ENCODE measurements around the gene CARD8.
"Not testable (repeated sequence)": the region's sequence is repeated elsewhere in the genome, so short reads cannot be mapped to it uniquely, and the experiment has no call there.

DNA sequence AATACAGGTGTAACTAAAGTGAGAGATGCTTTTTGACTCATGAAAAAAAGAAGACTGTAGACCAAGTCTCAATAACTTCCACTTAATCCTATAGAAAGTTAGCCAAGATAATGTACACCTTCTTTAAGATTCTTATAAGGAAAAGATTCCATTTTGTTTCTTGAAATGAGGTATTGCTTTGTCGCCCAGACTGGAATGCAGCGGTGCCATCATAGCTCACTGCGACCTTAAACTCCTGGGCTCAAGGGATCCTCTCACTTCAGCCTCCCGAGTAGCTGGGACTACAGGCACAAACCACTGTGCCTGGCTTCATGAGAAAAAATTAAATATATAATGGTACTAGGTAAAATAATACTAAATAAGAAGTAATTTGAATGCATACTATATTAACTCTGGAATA lies 3.3 kb upstream of the CARD8 start:
- not testable (repeated sequence) for TF ChIP-seq JUN (CRISPR knock-in tag; IDR thresholded peaks at IDR 0.05); ZNF263 (CRISPR knock-in tag; IDR thresholded peaks at IDR 0.05; ENCODE audit: low read depth); ZBTB21 (CRISPR knock-in tag; IDR thresholded peaks at IDR 0.05; ENCODE audit: borderline replicate concordance); SP1 (CRISPR knock-in tag; conservative IDR thresholded peaks at IDR 0.05); ZNF423 (CRISPR knock-in tag; IDR thresholded peaks at IDR 0.05); NFATC4 (CRISPR knock-in tag; IDR thresholded peaks at IDR 0.05); FOXK1 (CRISPR knock-in tag; IDR thresholded peaks at IDR 0.05); KAT7 (CRISPR knock-in tag; IDR thresholded peaks at IDR 0.05; ENCODE audit: borderline replicate concordance)
- TF ChIP-seq, protein P1, sequence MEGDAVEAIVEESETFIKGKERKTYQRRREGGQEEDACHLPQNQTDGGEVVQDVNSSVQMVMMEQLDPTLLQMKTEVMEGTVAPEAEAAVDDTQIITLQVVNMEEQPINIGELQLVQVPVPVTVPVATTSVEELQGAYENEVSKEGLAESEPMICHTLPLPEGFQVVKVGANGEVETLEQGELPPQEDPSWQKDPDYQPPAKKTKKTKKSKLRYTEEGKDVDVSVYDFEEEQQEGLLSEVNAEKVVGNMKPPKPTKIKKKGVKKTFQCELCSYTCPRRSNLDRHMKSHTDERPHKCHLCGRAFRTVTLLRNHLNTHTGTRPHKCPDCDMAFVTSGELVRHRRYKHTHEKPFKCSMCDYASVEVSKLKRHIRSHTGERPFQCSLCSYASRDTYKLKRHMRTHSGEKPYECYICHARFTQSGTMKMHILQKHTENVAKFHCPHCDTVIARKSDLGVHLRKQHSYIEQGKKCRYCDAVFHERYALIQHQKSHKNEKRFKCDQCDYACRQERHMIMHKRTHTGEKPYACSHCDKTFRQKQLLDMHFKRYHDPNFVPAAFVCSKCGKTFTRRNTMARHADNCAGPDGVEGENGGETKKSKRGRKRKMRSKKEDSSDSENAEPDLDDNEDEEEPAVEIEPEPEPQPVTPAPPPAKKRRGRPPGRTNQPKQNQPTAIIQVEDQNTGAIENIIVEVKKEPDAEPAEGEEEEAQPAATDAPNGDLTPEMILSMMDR (IDR thresholded peaks at IDR 0.05), result not testable (repeated sequence)
- TF ChIP-seq, protein P2, sequence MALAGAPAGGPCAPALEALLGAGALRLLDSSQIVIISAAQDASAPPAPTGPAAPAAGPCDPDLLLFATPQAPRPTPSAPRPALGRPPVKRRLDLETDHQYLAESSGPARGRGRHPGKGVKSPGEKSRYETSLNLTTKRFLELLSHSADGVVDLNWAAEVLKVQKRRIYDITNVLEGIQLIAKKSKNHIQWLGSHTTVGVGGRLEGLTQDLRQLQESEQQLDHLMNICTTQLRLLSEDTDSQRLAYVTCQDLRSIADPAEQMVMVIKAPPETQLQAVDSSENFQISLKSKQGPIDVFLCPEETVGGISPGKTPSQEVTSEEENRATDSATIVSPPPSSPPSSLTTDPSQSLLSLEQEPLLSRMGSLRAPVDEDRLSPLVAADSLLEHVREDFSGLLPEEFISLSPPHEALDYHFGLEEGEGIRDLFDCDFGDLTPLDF (CRISPR knock-in tag; IDR thresholded peaks at IDR 0.05), result not testable (repeated sequence)
